ENCODE measurements around the gene AFF1.

The AFF1 gene

DNA sequence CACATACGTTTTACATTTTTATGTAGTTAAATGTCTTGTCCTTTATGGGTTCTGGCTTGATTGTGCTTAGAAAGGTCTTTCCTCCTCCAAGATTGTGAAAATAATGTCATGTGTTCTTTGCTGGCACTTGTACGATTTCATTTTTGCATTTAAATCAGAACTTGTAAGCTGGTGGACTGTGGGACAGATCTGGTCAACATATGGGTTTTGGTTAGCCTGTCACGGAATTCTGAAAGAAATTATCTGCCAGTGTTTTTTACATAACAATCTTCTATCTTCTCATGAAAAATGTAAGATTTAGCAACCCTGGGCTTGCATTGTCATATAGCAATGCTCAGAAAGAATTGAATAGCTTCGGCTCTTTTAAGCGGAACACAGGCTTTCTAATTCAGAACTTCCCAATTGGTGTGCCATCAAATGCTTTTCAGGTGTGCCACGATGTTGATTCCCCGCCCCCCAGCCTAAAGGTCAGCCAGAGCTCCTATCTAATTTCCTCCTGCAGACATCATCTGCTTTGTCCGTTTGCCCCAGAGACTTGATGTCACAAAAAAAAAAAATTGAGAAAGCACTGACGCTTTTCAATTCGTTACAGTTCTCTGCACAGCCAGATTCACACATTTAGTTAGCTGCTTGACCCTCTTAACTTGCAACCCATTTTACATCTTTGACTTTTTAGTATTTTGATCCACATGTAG is 16.2 kb downstream of the AFF1 start:
- no peak for DNase-seq

- no peak for DNase-seq
Measured at GRCh38 chr4:86955888-86956451, 21.2 kb downstream of the AFF1 start.

DNA sequence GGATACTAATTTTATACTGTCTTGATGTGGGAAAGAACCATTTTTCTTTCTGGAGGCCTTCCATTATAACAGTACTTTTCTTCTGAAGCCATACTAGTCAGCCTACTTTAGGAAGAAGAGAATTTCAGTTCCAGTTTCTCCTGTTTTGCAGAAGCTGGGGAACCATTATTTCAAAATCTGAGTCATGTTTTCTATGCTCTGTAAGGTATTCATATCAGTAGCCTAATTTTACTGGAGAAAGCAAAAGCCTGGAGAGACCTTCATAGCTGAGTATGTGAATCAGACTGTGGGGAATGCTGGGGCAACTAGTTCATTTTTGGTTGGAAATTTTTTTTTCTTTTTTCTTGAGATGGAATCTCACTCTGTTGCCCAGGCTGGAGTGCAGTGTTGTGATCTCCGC is 22.4 kb downstream of the AFF1 start:
- peak; percentile 9 for DNase-seq

- no peak for DNase-seq
Measured at GRCh38 chr4:86959588-86960500, 25.0 kb downstream of the AFF1 start.

DNA sequence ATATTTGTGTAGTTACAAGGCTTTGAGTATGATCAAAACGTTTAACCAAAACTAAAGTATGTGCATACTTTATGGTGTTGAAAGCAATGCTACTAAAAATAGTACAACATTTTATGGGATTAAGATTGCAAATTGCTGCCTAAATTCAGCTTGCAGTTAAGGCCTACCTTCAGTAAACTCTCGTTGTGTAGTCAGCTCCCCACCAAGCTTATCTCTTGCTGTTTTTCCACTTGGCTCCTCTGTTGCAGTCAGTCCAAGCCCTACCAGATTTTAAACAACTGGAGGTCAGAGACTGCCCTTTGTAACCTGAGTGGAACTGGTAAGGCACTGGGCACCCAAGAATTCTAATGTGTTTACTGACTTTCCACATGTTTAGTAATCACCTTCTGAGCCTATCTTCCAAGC is 25.7 kb downstream of the AFF1 start:
- DNase-seq, result no peak

GRCh38 chr4:86961116-86961515 is 26.3 kb downstream of the AFF1 start:
- DNase-seq, result peak; percentile 10

DNA sequence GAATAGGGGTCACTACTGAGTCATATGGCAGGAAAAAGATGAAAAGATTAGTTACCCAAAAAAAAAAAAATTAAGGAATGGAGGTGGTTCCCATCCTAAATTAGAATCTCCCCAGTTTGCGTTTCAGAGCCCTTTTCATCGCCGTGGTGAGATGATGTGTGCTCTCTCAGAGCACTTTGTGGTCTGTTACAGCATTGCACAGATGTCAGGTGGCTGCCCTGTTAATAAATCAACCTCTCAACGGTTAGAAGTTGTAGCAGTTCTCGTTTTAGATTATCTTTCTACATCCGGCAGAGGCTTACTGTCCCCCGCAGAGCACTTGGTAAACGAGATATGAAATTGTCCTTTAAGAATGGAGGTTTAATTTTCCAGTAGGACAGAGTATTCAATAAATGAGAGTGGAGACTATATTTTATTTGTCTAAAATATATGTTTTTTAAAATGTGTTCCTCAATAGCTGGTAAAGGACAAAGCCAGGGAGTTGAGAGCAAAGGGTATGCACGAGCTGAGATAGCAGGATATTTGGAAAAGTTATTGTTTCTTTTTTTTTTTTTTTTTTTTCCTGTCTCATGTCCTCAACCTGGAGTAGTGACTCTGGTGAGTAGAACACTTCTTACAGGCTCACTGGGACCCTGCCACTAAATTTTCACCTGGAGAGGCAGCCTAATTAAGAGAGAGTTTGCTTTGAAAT is 26.9 kb downstream of the AFF1 start:
- DNase-seq, result peak; percentile 81

DNA sequence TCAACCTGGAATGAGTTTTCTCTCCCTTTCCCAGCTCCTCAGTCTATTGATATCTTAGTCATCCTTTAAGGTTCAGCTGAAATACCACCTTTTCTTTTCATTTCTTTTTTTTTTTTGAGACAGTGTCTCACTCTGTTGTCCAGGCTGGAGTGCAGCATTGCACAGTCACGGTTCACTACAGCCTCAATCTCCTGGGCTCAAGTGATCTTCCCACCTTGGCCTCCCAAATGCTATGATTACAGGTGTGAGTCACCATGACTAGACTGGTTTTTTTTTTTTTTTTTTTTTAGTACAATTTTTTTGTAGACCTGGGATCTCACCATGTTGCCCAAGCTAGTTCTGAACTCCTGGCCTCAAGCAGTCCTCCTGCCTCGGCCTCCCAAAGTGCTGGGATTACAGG is 28.9 kb downstream of the AFF1 start:
- DNase-seq, result no peak

- DNase-seq, result no peak
Measured at GRCh38 chr4:86965019-86965976, 30.5 kb downstream of the AFF1 start.

DNA sequence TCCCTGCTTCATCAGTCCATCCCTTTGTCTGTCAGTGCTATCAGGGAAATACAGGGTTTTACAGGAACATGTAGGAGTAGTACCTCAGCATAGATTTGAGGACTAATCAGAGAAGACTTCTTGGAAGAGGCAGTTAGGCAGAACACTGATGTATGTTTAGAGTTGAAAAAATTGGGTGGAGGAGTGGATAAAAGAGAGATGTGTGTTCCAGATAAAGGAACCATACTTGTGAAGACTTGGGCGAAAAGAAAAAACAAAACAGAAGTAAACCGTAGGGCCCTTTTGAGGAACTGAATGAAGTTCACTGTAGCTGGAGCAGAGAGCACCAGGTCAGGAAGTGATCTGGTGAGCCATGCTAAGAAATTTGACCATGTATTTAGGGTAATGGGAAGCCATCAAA is 32.3 kb downstream of the AFF1 start:
- DNase-seq, result peak; percentile 0

GRCh38 chr4:86967798-86968197 is 33.0 kb downstream of the AFF1 start:
- no peak for DNase-seq

- DNase-seq, result no peak
Measured at GRCh38 chr4:86968547-86968946, 33.7 kb downstream of the AFF1 start.

DNA sequence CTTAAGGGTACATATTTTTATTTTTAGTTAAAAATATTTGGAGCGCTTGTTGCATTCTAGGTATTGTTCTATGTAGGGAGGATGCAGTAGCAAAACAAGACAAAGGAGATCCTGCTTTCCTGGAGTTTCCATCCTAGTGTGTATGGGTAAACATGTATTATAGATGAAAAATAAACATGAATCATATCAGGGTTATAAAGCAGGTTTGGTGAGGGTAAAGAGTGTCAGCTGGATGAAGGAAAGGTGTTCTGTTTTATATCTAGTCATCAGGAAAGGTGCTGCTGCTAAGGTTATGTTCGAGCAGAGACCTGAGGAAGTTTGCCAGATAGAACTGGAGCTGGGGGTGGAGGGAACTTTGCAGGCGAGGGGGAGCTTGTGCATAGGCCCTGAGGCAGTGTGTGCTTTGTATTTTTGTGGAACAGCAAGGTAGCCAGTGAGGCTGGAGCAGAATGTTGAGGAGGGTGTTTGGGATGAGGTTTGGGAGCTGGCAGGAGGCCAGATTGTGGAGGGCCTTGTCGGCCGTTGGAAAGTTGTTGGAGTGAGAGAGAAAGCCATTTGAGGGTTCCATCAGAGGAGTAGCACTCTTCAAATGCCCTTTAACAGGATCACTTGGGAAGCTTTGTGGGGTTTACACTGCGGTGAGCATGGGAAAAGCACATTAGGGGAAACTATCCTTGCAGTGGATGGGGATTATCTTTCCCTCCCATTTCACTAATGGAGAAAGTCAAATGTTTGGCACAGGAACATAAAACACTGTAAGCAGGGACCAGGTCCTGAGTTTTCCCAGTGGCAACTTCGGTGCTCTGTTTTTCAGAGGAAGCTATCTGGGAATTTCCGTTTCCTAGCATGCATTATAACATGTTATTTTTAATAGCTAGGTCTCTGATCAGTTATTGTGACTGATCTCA is 35.9 kb downstream of the AFF1 start:
- DNase-seq, result no peak

- DNase-seq, result no peak
Measured at GRCh38 chr4:86971355-86971683, 36.5 kb downstream of the AFF1 start.

DNA sequence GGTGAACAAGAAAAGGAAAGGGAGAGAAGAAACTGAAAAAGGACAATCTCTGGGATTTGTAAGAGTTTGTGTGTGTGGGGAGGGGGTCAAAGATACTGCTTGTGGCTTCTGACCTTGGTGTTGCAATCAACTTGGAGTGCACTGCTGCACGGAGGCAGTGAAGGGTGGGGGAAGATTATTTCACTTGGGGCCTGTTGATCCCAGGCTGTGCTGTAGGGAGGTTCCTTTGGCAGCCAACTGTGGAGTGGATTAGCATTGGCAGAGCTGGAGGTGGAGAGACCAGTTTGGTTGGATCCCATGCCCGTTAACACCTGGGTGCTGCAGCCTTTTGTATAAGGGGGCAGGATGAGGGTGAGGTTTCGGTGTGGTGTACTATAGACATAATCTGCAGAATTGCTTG is 38.2 kb downstream of the AFF1 start:
- DNase-seq, result peak; percentile 4

DNA sequence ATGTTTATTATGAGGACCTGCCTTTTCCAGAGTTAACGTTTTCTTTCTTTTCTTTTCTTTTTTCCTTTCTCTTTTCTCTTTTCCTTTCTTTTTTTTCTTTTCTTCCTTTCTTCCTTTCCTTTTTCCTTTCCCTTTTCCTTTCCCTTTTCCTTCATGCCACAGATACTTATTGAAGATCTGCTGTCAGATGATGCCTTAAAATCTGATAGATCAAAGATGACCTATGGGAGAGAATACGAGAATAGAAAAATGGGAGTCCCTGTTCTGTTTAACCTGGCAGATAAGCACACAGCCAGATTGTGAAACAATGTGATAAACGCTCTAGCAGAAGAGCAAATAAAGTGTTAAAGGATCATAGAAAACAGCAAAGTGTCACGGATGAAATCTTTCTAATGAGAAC is 38.9 kb downstream of the AFF1 start:
- no peak for DNase-seq

DNA sequence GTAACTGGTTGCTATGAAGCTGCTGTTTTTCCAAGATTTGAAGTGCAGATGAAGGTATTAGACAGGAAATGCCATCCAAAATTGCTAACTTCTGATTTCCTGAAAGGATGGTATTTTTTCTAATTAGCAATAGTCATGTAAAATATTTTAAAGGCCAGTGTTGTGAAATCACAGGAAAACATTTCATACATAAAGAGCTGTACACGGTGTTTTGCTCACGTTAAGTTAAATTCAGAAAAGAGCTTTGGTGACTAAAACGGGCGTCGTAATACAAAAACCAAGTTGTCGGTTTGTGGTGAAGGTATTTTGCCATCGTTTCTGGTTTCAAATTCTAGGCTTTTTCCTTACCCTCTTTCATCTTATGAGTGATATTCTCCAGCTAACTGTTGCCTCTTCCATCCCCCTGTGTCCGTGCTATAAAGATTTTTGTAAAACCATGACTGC is 39.8 kb downstream of the AFF1 start:
- DNase-seq, result peak; percentile 34

- no peak for DNase-seq
Measured at GRCh38 chr4:86975927-86976326, 41.1 kb downstream of the AFF1 start.

GRCh38 chr4:86976801-86977485 is 42.1 kb downstream of the AFF1 start:
- no peak for DNase-seq

GRCh38 chr4:86977621-86978184 is 42.9 kb downstream of the AFF1 start:
- no peak for DNase-seq
